GM13976 (cell line): Measurements from ENCODE around the gene SLC44A5.

Experiments
- DNase-seq: peaks from one replicate; pipeline ENCODE4 v3.0.0; 2012; ENCODE audit warnings: low spot score
- CTCF ChIP-seq: IDR thresholded peaks from 2 replicates; pipeline ENCODE4 v1.5.1; 2012; ENCODE audit warnings: borderline replicate concordance, mild to moderate bottlenecking; ENCODE audit not compliant: insufficient read depth; ENCODE audit errors: extremely low read depth, missing control alignments, control extremely low read depth
- in situ Hi-C: fragments of 300-500 bp; cut with MboI; formaldehyde crosslinking; loops from one replicate; pipeline ENCODE4 v1.12.0; 2022; ENCODE audit warnings: low sequenced_read_pairs, mixed read lengths, inconsistent platforms; ENCODE audit not compliant: unreplicated experiment

SLC44A5 gene

GRCh38 chr1:75330624-75331023 is 280.3 kb downstream of the SLC44A5 start:
- no peak for TF ChIP-seq CTCF
- DNase-seq = no peak
- in situ Hi-C loops = no loop called here

- in situ Hi-C loops = no loop called here
- no peak for DNase-seq
Measured at GRCh38 chr1:75328691-75329090, 282.2 kb downstream of the SLC44A5 start.

GRCh38 chr1:75327395-75327794 is 283.5 kb downstream of the SLC44A5 start:
- no peak for DNase-seq
- no peak for TF ChIP-seq CTCF
- in situ Hi-C loops = no loop called here

More at GRCh38 chr1:75328691-75329090, 282.2 kb downstream of the SLC44A5 start:
- TF ChIP-seq CTCF = no peak

GRCh38 chr1:75317976-75318375 is 292.9 kb downstream of the SLC44A5 start:
- DNase-seq = no peak
- no peak for TF ChIP-seq CTCF
- in situ Hi-C loops = no loop called here

GRCh38 chr1:75316230-75316629 is 294.7 kb downstream of the SLC44A5 start:
- in situ Hi-C loops = no loop called here
- DNase-seq = no peak
- TF ChIP-seq CTCF = no peak

GRCh38 chr1:75312620-75313019 is 298.3 kb downstream of the SLC44A5 start:
- in situ Hi-C loops = no loop called here
- no peak for TF ChIP-seq CTCF
- DNase-seq = no peak

GRCh38 chr1:75310067-75310466 is 300.8 kb downstream of the SLC44A5 start:
- in situ Hi-C loops = no loop called here
- DNase-seq = no peak
- TF ChIP-seq CTCF = no peak
